Stimulated activated CD4-positive, alpha-beta T cell treated with anti-CD3 and anti-CD28 coated beads, TNF-alpha, amount 100 ng/mL, for 48 hours (primary cell): ENCODE data around the gene SMCHD1.

Experiments used
- DNase-seq, 3 donors: peaks; one replicate each; pipeline ENCODE4 v3.0.0-alpha.2; 2020; ENCODE audit warnings: low read depth in 3 of 3

The SMCHD1 gene

GRCh38 chr18:2655178-2655953 is at the start of gene SMCHD1:
Gene SMCHD1 (plus strand): TSS chr18:2655726. CDS start chr18:2656076, 350 bp downstream.
- peak; percentile 83 to 95 (median 88) for DNase-seq

GRCh38 chr18:2606335-2606734 is 49.2 kb upstream of the SMCHD1 start:
- no peak for DNase-seq

- DNase-seq, result no peak
Observed at GRCh38 chr18:2609604-2610003, 45.9 kb upstream of the SMCHD1 start.

GRCh38 chr18:2610549-2610948 is 45.0 kb upstream of the SMCHD1 start:
- DNase-seq, result no peak

GRCh38 chr18:2612996-2613395 is 42.5 kb upstream of the SMCHD1 start:
- DNase-seq, result no peak

GRCh38 chr18:2617401-2617998 is 38.0 kb upstream of the SMCHD1 start:
- no peak for DNase-seq

- DNase-seq, result no peak
Observed at GRCh38 chr18:2618009-2618408, 37.5 kb upstream of the SMCHD1 start.

GRCh38 chr18:2625217-2625616 is 30.3 kb upstream of the SMCHD1 start:
- DNase-seq, result no peak

- peak in 1 of 3 donors; percentile 7 for DNase-seq
Observed at GRCh38 chr18:2627821-2628276, 27.7 kb upstream of the SMCHD1 start.

- no peak for DNase-seq
Observed at GRCh38 chr18:2629003-2629402, 26.5 kb upstream of the SMCHD1 start.

- no peak for DNase-seq
Observed at GRCh38 chr18:2635586-2635985, 19.9 kb upstream of the SMCHD1 start.

- DNase-seq, result no peak
Observed at GRCh38 chr18:2636126-2636631, 19.3 kb upstream of the SMCHD1 start.

- no peak for DNase-seq
Observed at GRCh38 chr18:2641638-2642037, 13.9 kb upstream of the SMCHD1 start.

- no peak for DNase-seq
Observed at GRCh38 chr18:2642771-2643170, 12.8 kb upstream of the SMCHD1 start.

GRCh38 chr18:2644535-2644934 is 11.0 kb upstream of the SMCHD1 start:
- DNase-seq, result no peak

- DNase-seq, result no peak
Observed at GRCh38 chr18:2651981-2652380, 3.5 kb upstream of the SMCHD1 start.

GRCh38 chr18:2653467-2653866 is 2.1 kb upstream of the SMCHD1 start:
- DNase-seq, result no peak

GRCh38 chr18:2654169-2654927 is 1.2 kb upstream of the SMCHD1 start:
- no peak for DNase-seq

GRCh38 chr18:2654928-2655177 is 673 bp upstream of the SMCHD1 start:
- peak in 2 of 3 donors; percentile 44 to 58 for DNase-seq

- peak in 2 of 3 donors; percentile 24 to 54 for DNase-seq
Observed at GRCh38 chr18:2655954-2656236, 369 bp downstream of the SMCHD1 start.

- DNase-seq, result peak in 1 of 3 donors; percentile 28
Observed at GRCh38 chr18:2656237-2656980, 883 bp downstream of the SMCHD1 start.

- DNase-seq, result no peak
Observed at GRCh38 chr18:2656981-2657512, 1.5 kb downstream of the SMCHD1 start.
